Activated CD4-positive, alpha-beta T cell treated with anti-CD3 and anti-CD28 coated beads, Interleukin-10, Interleukin-2, amounts not matched to agents 100 ng/mL and 50 ng/mL, durations not matched to agents 16 hours and 8 hours (primary cell): ENCODE measurements around the gene RHBDF2.
"Not testable (repeated sequence)": the region's sequence is repeated elsewhere in the genome, so short reads cannot be mapped to it uniquely, and the experiment has no call there.

Experiments
- DNase-seq: peaks from one replicate; pipeline ENCODE4 v3.0.0-alpha.2; 2020

The RHBDF2 gene

GRCh38 chr17:76523084-76524037 is 22.1 kb upstream of the RHBDF2 start:
- DNase-seq: peak; percentile 83

DNA sequence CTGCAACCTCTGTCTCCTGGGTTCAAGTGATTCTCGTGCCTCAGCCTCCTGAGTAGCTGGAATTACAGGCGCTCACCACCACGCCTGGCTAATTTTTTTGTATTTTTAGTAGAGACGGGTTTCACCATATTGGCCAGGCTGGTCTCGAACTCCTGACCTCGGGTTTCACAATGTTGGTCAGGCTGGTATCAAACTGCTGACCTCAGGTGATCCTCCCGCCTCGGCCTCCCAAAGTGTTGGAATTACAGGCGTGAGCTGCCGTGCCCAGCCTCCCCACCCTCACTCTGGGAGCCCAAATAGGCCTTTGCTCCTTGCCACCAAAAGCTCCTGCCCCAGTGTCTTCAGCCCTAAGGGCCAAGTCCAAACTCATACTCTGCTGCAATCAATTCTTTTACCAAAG is 20.5 kb upstream of the RHBDF2 start:
- DNase-seq: not testable (repeated sequence)

DNA sequence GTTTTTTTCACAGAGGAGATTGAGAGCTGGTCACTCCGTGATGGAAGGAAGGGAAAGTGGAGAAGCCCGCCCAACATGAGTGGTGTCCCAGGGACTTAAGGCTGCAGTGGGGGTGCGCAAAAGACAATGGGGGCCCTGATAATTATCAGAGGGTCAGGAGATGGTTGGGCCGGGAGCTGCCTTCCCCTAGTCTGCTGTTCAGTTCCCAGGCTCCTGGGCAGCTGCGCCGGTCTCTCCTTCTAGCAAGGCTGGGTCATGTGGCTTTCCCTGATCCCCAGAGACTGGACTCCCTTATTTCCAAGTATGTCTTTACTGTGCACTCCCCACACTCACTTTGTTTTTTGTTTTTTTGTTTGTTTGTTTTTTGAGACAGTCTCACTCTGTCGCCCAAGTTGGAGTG is 20.0 kb upstream of the RHBDF2 start:
- DNase-seq: no peak

DNA sequence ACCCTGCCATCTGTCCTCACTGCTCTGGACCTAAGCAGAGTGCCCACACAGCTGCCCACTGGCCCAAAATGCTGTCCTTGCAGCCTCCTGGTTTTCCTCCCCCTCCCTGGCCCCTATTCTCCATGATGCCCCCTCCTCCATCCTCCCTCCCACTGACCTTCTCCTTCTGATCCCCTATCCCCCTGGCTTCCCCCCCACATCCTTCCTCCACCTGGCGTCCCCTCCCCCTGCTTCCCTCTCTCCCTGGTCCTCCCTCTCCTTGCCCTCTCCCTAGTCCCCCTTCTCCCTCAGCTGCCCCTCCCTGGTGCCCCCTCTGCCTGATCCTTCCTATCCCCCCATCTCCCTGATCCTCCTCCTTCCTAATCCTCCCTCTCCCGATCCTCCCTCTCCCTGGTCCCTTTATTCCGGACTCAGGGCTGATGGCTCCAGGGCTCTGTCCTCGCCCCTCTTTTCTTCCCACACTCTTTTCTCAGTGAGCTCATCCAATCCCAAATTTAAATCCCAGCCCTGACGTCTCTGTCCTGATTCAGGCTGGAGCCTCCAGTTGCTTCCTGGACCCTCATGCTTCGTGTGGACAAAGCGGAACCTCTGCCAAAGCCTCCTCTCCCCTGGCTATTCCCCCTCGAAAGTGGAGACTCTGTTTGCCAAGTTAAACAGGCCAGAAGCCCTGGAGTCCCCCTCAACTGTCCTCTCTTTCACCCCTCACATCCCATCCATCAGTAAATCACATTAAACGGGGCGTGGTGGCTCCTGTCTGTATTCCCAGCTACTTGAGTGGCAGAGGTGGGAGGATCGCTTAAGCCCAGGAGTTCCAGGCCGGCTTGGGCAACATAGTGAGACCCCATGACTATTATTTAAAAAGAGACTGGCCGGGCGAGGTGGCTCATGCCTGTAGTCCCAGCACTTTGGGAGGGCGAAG is 18.1 kb upstream of the RHBDF2 start:
- DNase-seq: no peak

GRCh38 chr17:76517638-76518038 is 16.4 kb upstream of the RHBDF2 start:
- no peak for DNase-seq

- peak; percentile 95 for DNase-seq
These were observed 14.2 kb upstream of the RHBDF2 start for GRCh38 chr17:76515274-76515949.

DNA sequence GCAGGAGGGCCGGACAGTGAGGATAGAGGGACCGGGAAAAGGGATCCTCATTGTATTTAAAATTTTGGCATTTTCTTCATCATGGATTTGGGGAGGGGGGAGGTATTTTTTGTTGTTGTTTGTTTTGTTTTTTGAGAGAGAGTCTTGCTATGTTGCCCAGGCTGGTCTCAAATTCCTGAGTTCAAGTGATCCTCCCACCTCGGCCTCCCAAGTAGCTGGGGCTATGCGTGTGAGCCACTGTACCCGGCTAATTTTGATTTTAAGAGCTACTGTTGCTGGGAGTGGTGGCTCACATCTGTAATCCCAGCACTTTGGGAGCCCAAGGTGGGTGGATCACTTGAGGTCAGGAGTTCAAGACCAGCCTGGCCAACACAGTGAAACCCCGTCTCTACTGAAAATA is 13.1 kb upstream of the RHBDF2 start:
- not testable (repeated sequence) for DNase-seq

- DNase-seq: no peak
These were observed 12.1 kb upstream of the RHBDF2 start for GRCh38 chr17:76513306-76513692.

- no peak for DNase-seq
These were observed 11.4 kb upstream of the RHBDF2 start for GRCh38 chr17:76512366-76513305.

GRCh38 chr17:76511668-76512365 is 10.6 kb upstream of the RHBDF2 start:
- DNase-seq: no peak

DNA sequence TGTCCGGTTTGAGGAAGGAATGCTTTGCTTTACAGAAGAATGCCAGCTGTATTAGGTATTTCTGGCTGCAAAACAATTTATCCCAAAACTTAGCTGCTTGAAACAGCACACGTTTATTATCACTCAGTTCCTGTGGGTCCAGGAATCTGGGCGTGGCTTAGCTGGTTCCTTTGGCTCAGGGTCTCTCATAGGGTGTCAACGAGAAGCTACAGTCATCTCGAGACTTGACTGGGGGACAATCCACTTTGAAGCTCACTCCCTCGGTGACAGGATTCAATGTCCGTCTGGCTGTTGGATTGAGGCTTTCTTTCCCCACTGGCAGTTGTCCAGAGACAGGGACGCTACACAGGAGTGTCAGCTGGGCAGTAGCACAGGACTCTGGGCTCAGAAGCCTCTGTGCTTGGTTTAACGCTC is 9.6 kb upstream of the RHBDF2 start:
- no peak for DNase-seq

DNA sequence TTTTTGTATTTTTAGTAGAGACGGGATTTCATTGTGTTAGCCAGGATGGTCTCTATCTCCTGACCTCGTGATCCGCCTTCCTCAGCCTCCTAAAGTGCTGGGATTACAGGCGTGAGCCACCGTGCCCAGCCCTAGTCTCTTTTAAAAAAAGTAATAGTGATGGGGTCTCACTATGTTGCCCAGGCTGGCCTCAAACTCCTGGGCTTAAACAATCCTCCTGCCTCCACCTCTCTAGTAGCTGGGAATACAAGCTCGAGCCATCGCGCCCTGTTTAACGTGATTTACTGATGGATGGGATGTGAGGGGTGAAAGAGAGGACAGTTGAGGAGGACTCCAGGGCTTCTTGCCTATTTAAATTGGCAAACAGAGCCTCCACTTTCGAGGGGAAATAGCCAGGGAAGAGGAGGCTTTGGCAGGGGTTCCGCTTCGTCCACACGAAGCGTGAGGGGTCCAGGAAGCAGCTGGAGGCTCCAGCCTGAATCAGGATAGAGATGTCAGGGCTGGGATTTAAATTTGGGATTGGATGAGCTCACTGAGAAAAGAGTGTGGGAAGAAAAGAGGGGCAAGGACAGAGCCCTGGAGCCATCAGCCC is 7.3 kb upstream of the RHBDF2 start:
- not testable (repeated sequence) for DNase-seq

- peak; percentile 89 for DNase-seq
These were observed 5.5 kb upstream of the RHBDF2 start for GRCh38 chr17:76506408-76507345.

DNA sequence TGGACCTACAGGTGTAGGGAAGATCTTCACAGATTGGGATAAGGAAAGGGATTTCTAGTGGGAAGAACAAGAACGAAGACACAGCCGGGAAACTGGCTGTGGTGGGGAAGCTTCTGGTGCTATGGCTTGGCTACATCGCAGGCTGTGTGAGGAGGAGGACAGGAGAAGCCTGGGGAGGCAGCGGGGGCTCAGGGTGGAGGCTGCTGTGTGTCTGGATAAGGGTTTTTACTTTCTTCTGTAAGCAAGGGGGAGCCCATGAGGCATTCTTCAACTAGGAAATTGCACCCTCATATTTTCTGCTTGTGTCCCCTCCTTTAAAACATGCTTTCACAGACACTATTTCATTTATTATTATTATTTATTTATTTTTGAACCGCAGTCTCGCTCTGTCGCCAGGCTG is 2.9 kb upstream of the RHBDF2 start:
- no peak for DNase-seq

GRCh38 chr17:76502341-76503211 is 1.4 kb upstream of the RHBDF2 start:
- DNase-seq: no peak

- no peak for DNase-seq
These were observed 644 bp upstream of the RHBDF2 start for GRCh38 chr17:76501827-76502307.

DNA sequence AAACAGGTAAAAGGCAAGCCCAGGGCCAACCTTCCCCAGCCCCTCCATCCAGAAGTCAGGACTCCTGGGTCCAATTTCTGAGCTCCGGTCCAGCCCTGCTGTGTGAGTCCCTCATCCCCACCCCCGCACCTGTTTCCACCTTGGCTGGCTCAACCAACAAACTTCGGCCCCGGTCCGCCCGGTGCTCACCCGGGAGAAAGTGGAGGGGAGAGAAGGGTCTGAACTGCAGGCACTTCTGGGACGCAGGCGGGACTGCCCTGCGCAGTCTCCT is 541 bp downstream of the RHBDF2 start:
- DNase-seq: no peak

- peak; percentile 26 for DNase-seq
These were observed 1.0 kb downstream of the RHBDF2 start for GRCh38 chr17:76500074-76500746.
